Muscle layer of duodenum (tissue), 2 donors: Measurements from ENCODE around the gene MAFG.

Experiments
- H3K27ac ChIP-seq: one replicate; pipeline ENCODE4 v1.7.0; 2013; ENCODE audit warnings: mild to moderate bottlenecking, low read length
- H3K27me3 ChIP-seq: one replicate; pipeline ENCODE4 v1.7.0; 2013; ENCODE audit warnings: low read depth, mild to moderate bottlenecking, control low read depth, low read length
- H3K36me3 ChIP-seq, 2 donors: one replicate each; pipeline ENCODE4 v1.7.0; 2013; ENCODE audit warnings: low read length in 2 of 2, control low read depth in 1 of 2, mild to moderate bottlenecking in 1 of 2; ENCODE audit not compliant: insufficient read depth in 2 of 2, control insufficient read depth in 1 of 2
- H3K4me1 ChIP-seq, 2 donors: one replicate each; pipeline ENCODE4 v1.7.0; 2013; ENCODE audit warnings: low read length in 2 of 2, mild to moderate bottlenecking in 2 of 2, control low read depth in 1 of 2, moderate library complexity in 1 of 2; ENCODE audit not compliant: insufficient read depth in 2 of 2, control insufficient read depth in 1 of 2
- H3K4me3 ChIP-seq, 2 donors: one replicate each; pipeline ENCODE4 v1.7.0; 2013; ENCODE audit warnings: low read length in 2 of 2, low read depth in 1 of 2, mild to moderate bottlenecking in 1 of 2
- H3K9me3 ChIP-seq, 2 donors: one replicate each; pipeline ENCODE4 v1.7.0; 2013; ENCODE audit warnings: low read length in 2 of 2, control low read depth in 1 of 2, mild to moderate bottlenecking in 1 of 2; ENCODE audit not compliant: control insufficient read depth in 1 of 2
- donor health status: healthy.

Gene MAFG

GRCh38 chr17:81870131-81870980 lies 57.2 kb downstream of the MAFG start:
- Histone ChIP-seq H3K27me3 (no peaks in the 10 kb centered on the region), H3K36me3 (peaks cover 0 to 20% of the 10 kb centered on the region in 2 donors), H3K27ac (peak overlapping the region; percentile 95), H3K9me3 (no peaks in the 10 kb centered on the region), H3K4me3 (peak overlapping the region; percentile 74 to 88), H3K4me1 (peaks cover 0 to 54% of the 10 kb centered on the region in 2 donors)

DNA sequence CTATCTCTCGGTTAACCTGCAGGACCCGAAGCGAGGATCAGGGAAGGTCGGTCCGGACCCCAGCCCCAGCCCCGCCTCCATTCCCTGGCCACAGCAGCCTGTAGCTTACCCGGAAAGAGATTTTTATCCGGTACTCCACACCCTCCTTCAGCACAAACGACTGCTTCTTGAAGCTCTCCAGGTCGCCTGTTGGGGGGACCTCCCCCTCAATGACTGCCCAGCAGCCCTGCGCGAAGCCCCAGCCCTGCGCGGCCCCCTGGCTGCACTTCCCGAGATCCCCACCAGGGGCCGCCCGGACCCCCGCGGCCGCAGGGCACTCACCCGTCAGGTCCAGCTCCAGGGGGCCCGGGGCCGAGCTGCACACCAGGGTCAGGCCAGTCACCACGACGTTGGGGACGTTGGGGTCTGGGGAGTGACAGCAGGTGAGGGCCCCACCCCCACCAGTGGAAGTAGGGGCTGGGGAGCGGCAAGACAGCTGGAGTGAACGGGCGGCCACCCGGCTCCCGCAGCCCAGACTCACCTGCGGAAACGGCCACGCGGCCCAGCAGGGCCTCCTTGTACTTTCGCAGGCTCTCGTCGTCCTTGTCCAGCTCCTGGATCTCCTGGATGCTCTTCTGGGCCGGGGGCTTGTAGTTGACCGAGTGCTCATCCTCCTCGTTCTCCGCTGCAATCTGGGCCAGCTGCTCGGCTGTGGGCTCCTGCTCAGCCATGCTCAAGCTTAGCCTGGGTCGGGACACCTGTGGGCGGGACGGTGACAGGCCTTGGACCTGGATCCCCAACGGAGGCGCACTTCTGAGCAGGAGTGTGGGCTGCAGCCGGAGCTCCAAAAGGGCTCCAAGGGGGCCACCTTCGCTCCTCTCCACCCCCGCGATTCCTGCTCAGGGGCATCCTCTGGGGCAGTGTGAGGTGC lies 58.1 kb downstream of the MAFG start:
- no peaks in the 10 kb centered on the region for H3K27me3 ChIP-seq
- H3K36me3 ChIP-seq: peaks cover 0 to 20% of the 10 kb centered on the region in 2 donors
- H3K4me3 ChIP-seq: peak overlapping the region; percentile 74 to 88
- H3K27ac ChIP-seq: peak overlapping the region; percentile 95
- no peaks in the 10 kb centered on the region for H3K9me3 ChIP-seq
- peaks cover 0 to 54% of the 10 kb centered on the region in 2 donors for H3K4me1 ChIP-seq

DNA sequence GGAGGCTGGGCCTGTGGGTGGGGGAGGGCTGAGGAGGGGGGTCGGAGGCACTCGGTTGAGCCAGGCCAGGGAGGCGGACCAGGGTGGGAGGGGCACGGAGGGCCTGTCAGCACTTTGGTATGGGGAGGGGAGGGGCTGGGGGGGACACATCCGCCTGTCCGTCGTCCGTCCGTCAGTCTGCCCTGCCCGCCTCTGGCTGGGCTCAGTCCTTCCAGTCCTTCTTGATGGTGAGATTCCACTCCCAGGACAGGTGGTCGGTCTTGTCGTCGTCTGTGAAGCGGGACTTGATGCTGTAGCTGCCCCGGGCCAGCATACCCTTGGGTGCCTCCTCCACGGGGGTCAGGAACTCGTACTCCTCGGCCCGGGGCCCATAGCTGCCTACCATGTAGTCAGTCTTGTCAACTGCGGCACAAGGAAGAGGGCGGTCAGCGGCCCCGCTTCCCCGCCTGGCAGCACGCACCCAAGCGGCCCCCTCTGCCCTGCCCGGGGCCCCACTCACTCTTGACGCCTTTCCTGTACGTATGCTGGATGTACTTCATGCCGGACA lies 58.8 kb downstream of the MAFG start:
- H3K27me3 ChIP-seq: no peaks in the 10 kb centered on the region
- H3K36me3 ChIP-seq: peaks cover 0 to 21% of the 10 kb centered on the region in 2 donors
- no peak overlapping the region for H3K4me3 ChIP-seq
- H3K4me1 ChIP-seq: peaks cover 0 to 55% of the 10 kb centered on the region in 2 donors
- H3K9me3 ChIP-seq: no peaks in the 10 kb centered on the region
- no peak overlapping the region for H3K27ac ChIP-seq
